Activated CD8-positive, alpha-beta memory T cell treated with anti-CD3 and anti-CD28 coated beads, Interleukin-2, amount 10 ng/mL, durations not matched to agents 7 days and 5 days (primary cell): ENCODE data around the gene UGT2B7. TPM values are rescaled to one million over a fixed set of nuclear protein-coding genes. Genes with fewer than 3 reads are reported as not detected.

Experiments used
- ATAC-seq: fragments of 150-1000 bp; cut with Tn5 transposase; one replicate; pipeline ENCODE4 v1.10.0; 2021; ENCODE audit warnings: moderate library complexity
- CTCF ChIA-PET: fragments of 350-600 bp; sonication (Branson Sonifier 250); formaldehyde crosslinking; loops from one replicate; lab custom pipeline; 2021; ENCODE audit warnings: antibody characterized with exemption; lab: Charles Lee
- DNase-seq: peaks from one replicate; pipeline ENCODE4 v3.0.0-alpha.2; 2020
- H3K27ac Mint-ChIP-seq: one replicate; pipeline ENCODE4 v1.8.0; 2021; ENCODE audit warnings: mild to moderate bottlenecking, mixed read lengths
- H3K27me3 Mint-ChIP-seq: one replicate; pipeline ENCODE4 v1.8.0; 2021; ENCODE audit warnings: mixed read lengths
- H3K36me3 Mint-ChIP-seq: one replicate; pipeline ENCODE4 v1.8.0; 2021; ENCODE audit warnings: mild to moderate bottlenecking, mixed read lengths
- H3K4me1 Mint-ChIP-seq: one replicate; pipeline ENCODE4 v1.8.0; 2021; ENCODE audit warnings: mixed read lengths
- H3K4me3 Mint-ChIP-seq: one replicate; pipeline ENCODE4 v1.8.0; 2021; ENCODE audit warnings: mild to moderate bottlenecking, moderate library complexity, mixed read lengths
- H3K9me3 Mint-ChIP-seq: one replicate; pipeline ENCODE4 v1.8.0; 2022; ENCODE audit warnings: low read depth, mixed read lengths
- total RNA-seq, 2 experiments: library from RNA; stranded (reverse); gene quantifications; one replicate each; pipeline ENCODE4 v1.2.3, GENCODE V29; 2021

Gene UGT2B7
- total RNA-seq, 2 experiments from 2014 or later = not detected

DNA sequence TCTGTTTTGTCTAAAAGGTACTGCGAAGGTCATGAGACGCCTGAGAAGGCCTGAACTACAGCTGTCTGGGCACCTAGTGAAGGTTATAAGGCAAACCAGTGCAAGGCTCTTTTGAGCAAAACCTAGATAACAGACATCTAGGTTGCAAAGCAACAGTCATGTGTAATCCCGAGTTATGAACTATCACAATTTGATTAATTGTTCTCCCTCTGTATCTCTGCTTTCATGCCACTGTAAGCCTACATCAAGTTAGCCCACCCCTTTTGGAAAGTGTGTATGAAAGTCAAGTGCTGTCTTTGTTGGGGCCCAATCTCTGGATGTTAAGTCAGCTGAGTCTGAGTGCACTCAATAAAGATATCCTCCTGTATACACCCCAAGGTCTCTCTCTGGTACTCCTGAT is 31.9 kb upstream of the UGT2B7 start:
- H3K4me1 Mint-ChIP-seq = no peaks in the 10 kb centered on the region
- CTCF ChIA-PET = no interaction called here
- H3K4me3 Mint-ChIP-seq = no peak overlapping the region
- no peak for DNase-seq
- no peak for ATAC-seq
- no peaks in the 10 kb centered on the region for H3K36me3 Mint-ChIP-seq
- H3K9me3 Mint-ChIP-seq = no peaks in the 10 kb centered on the region
- no peaks in the 10 kb centered on the region for H3K27me3 Mint-ChIP-seq
- H3K27ac Mint-ChIP-seq = no peak overlapping the region

DNA sequence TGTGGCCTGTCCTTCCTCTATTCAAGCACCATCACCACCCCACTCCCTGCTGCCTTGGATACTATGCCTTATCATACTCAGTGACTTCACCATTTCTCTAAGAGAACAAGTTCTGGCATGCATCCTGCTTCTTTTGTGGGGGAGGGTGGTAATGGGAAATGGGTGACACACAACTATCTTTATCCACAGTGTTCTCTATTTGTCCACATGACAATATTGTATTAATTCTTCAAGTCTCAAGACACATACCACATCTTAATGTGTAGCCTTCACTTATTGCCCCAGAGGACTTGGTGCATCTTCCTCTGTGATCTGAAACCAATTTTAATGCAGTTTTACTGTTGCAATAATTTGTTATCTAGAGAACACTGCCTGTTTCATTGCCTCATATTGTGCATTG is 29.3 kb upstream of the UGT2B7 start:
- no peaks in the 10 kb centered on the region for H3K4me1 Mint-ChIP-seq
- no peaks in the 10 kb centered on the region for H3K36me3 Mint-ChIP-seq
- CTCF ChIA-PET = no interaction called here
- H3K27me3 Mint-ChIP-seq = no peaks in the 10 kb centered on the region
- DNase-seq (no peak), ATAC-seq (no peak)
- no peak overlapping the region for H3K27ac Mint-ChIP-seq
- H3K9me3 Mint-ChIP-seq = no peaks in the 10 kb centered on the region
- no peak overlapping the region for H3K4me3 Mint-ChIP-seq

DNA sequence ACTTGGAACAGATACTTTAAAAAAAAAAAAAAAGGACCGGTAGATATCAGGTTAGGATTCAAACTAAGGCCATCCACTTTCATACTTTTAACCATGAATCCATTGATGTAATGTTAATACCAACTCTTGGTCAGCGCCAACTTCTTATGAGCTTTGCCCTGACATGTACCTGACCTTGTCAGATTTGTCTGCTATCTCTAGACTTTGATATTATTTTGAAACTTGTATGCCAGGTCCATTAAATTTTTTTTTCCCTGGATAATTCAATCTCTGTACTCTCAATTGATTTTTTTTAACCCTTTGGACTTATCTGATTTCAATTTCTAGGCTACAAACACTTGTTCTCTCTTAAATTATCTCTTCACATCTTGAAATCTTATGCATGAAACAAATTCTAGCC is 27.2 kb upstream of the UGT2B7 start:
- Mint-ChIP-seq H3K36me3 (no peaks in the 10 kb centered on the region), H3K9me3 (no peaks in the 10 kb centered on the region), H3K4me1 (no peaks in the 10 kb centered on the region), H3K4me3 (no peak overlapping the region), H3K27me3 (no peaks in the 10 kb centered on the region), H3K27ac (no peak overlapping the region)
- no peak for ATAC-seq
- DNase-seq = no peak
- CTCF ChIA-PET = no interaction called here

DNA sequence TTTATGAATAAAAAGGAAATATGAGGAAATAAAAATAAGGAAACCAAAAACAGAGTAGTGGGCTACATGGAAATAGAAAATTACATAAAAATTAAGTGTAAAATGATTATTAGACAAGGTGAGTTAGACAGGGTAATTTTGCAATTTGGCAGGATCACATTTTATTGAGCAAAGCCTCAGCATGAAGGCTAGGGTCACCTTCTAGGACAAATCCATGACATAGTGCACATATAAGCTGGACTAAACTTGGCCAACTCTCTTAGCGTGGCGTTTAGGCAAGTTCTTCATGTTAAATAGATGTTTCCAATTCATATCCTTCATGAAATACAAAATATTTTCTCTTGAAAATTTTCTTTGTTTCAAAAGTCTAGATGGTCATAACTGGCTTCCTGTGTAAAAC is 25.7 kb upstream of the UGT2B7 start:
- H3K27ac Mint-ChIP-seq = no peak overlapping the region
- H3K9me3 Mint-ChIP-seq = no peaks in the 10 kb centered on the region
- H3K4me1 Mint-ChIP-seq = no peaks in the 10 kb centered on the region
- DNase-seq (no peak), ATAC-seq (no peak)
- H3K27me3 Mint-ChIP-seq = no peaks in the 10 kb centered on the region
- CTCF ChIA-PET = no interaction called here
- H3K4me3 Mint-ChIP-seq = no peak overlapping the region
- H3K36me3 Mint-ChIP-seq = no peaks in the 10 kb centered on the region

DNA sequence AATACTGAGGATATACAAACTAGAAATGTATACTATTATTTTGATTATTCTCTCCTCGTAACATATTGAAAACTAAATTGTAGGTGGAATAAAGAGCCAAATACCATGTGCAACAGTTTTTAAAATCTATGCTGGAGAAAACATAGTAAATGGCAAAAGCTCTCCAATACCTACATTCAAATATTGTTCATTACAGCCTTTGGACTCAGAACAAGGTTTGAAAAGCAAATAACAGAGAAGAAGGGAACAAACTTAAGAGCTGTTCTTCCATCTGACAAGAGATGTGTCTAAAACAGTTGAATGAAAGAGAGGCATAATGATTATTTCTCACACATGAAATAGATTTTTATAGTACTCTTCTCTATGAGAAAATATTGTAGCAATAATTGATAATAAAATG is 25.0 kb upstream of the UGT2B7 start:
- Mint-ChIP-seq H3K9me3 (no peaks in the 10 kb centered on the region), H3K27me3 (no peaks in the 10 kb centered on the region), H3K4me1 (no peaks in the 10 kb centered on the region), H3K36me3 (no peaks in the 10 kb centered on the region), H3K27ac (no peak overlapping the region), H3K4me3 (no peak overlapping the region)
- no peak for ATAC-seq
- CTCF ChIA-PET = no interaction called here
- DNase-seq = no peak

DNA sequence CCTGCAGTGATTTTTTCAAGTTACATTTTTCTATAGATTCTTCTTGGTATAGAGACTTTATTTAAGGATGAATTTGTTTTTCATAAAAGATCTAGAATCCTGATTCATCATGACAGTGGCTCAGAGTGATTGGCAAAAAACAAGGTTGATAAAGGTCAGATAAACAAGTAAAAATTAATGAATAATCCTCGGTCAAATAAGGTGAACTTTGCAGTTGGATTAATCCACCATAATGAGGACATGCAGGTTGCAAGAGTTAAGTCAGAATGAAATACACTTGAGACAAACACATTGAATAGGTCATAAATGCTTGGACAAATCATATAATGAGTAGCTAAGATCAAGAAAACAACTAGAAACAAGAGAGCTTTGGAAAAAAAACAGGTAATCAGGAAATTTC is 22.9 kb upstream of the UGT2B7 start:
- H3K9me3 Mint-ChIP-seq = no peaks in the 10 kb centered on the region
- H3K4me3 Mint-ChIP-seq = no peak overlapping the region
- H3K4me1 Mint-ChIP-seq = no peaks in the 10 kb centered on the region
- H3K27me3 Mint-ChIP-seq = no peaks in the 10 kb centered on the region
- DNase-seq (no peak), ATAC-seq (no peak)
- H3K27ac Mint-ChIP-seq = no peak overlapping the region
- H3K36me3 Mint-ChIP-seq = no peaks in the 10 kb centered on the region
- CTCF ChIA-PET = no interaction called here

DNA sequence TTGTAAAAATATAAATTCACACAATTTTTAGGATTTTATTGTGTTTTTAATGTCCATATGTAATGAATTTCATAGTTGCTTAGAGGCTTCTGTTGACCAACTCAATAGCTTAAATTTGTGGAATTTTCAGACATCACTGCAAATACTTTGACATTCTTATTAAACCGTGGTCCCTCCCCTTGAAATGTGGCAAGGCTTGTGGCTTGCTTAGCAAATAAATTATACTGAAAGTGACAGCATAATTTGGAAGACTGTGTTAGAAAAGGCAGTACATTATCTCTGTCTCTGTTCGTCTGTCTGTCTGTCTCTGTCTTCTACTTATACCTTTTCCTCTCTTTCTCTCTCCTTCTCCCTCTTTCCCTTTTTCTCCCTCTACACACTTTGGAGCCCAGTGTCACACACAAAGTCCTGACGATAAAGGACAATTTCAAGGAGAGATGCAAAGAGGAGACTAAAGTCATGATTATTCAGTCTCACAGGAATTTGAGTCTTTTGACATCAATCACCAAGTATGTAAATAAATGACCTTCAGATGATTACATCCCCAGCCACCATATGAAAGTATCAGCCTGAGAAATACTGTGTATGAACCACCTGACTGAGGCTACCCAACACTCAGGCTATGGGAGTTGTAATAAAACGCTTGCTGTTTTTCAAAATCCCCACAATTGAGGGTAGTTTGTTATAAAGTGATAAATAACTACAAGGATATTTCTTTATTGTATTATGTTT is 21.0 kb upstream of the UGT2B7 start:
- no peaks in the 10 kb centered on the region for H3K27me3 Mint-ChIP-seq
- ATAC-seq = no peak
- no peak for DNase-seq
- H3K4me3 Mint-ChIP-seq = no peak overlapping the region
- H3K36me3 Mint-ChIP-seq = no peaks in the 10 kb centered on the region
- CTCF ChIA-PET = no interaction called here
- H3K27ac Mint-ChIP-seq = no peak overlapping the region
- H3K4me1 Mint-ChIP-seq = no peaks in the 10 kb centered on the region
- no peaks in the 10 kb centered on the region for H3K9me3 Mint-ChIP-seq

DNA sequence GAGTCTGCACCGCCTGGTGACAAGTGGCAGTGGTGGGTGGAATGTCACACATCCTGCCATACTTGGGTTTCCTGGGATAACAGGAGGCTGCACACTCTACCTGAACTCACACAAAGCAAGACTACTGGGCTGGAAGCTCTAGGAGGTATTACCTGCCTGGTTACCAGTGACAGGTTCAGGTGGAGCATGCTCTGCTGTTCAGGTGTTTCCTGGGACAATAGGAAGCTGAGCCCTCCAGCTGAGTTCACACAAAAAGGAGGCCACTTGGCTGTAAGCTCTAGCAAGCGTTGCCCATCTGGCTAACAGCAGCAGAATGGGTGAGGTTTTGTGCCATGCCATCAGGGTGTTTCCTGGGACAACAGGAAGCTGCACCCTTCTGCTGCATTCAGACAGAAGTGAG is 17.4 kb upstream of the UGT2B7 start:
- H3K4me1 Mint-ChIP-seq = no peaks in the 10 kb centered on the region
- no peak for DNase-seq
- no peak overlapping the region for H3K4me3 Mint-ChIP-seq

DNA sequence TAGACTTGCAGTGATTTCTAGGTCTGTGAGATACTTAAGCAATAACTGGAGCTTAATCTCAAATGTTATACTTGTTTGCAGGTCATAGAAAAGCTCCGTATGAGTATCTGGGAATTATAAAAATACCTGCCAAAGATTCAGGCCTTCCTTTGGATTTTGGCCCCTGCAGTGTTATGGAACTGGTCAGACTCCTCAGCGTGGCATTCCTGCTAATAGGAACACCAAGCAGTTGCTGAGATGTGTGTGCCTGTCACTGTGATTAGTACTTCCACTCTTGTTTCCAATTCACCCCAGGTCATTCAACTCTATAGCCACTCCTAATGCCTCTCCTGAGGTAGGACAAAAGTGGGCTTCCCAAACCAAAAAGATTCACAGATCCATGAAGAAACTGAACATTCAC is 7.8 kb upstream of the UGT2B7 start:
- DNase-seq = no peak
- H3K4me1 Mint-ChIP-seq = no peaks in the 10 kb centered on the region
- H3K4me3 Mint-ChIP-seq = no peak overlapping the region
- no peak for ATAC-seq
- H3K36me3 Mint-ChIP-seq = no peaks in the 10 kb centered on the region
- CTCF ChIA-PET = no interaction called here
- H3K27ac Mint-ChIP-seq = no peak overlapping the region
- no peaks in the 10 kb centered on the region for H3K9me3 Mint-ChIP-seq
- H3K27me3 Mint-ChIP-seq = no peaks in the 10 kb centered on the region

More for the DNA sequence above, 17.4 kb upstream of the UGT2B7 start:
- no peak overlapping the region for H3K27ac Mint-ChIP-seq
- CTCF ChIA-PET = no interaction called here
- no peak for ATAC-seq
- no peaks in the 10 kb centered on the region for H3K9me3 Mint-ChIP-seq
- no peaks in the 10 kb centered on the region for H3K36me3 Mint-ChIP-seq
- no peaks in the 10 kb centered on the region for H3K27me3 Mint-ChIP-seq

DNA sequence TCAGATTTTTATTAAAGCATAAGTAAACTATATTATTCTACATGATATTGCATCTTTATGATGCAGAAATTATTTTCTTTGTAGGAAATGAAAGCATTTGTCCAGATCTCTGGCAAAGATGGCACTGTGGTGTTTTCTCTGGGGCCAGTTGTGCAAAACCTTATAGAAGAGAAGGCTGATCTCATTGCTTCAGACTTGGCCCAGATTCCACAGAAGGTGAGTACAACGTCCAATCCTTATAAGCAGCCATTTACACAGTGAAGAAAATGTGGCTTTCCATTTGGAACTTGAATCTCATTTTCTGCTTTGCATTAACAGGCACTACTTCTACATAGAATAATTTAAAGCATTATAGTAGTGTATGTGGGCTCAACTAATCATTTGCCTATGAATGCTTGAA is 6.9 kb upstream of the UGT2B7 start:
- H3K9me3 Mint-ChIP-seq = no peaks in the 10 kb centered on the region
- no peaks in the 10 kb centered on the region for H3K36me3 Mint-ChIP-seq
- H3K4me3 Mint-ChIP-seq = no peak overlapping the region
- no peak overlapping the region for H3K27ac Mint-ChIP-seq
- H3K27me3 Mint-ChIP-seq = no peaks in the 10 kb centered on the region
- CTCF ChIA-PET = no interaction called here
- ATAC-seq = no peak
- H3K4me1 Mint-ChIP-seq = no peaks in the 10 kb centered on the region
- DNase-seq = no peak

DNA sequence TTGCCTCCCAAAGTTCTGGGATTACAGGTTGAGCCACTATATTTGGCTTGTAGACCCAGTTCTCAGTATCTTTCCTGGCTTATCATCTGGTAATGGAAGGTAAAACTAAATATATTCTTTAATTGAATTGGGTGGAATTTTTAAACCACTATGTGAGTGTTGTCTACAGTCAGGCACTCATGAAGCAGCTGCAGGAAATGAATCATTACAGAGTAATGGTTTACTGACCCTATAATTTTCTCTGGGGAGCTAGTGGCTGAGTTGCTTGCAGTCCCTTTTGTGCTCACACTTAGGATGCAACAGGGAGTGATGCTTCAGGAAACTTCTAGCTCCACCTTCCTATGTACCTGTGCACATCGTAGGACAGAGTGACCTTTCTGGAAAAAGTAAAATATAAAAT is 4.1 kb upstream of the UGT2B7 start:
- Mint-ChIP-seq H3K27ac (no peak overlapping the region), H3K9me3 (no peaks in the 10 kb centered on the region), H3K36me3 (no peaks in the 10 kb centered on the region), H3K27me3 (no peaks in the 10 kb centered on the region), H3K4me3 (no peak overlapping the region), H3K4me1 (no peaks in the 10 kb centered on the region)
- CTCF ChIA-PET = interaction anchor here (0.9 kb wide), 1 partner anchor 10 kb away, joined by 3 read pairs; no protein-coding TSS in a partner anchor
- ATAC-seq (no peak), DNase-seq (no peak)

DNA sequence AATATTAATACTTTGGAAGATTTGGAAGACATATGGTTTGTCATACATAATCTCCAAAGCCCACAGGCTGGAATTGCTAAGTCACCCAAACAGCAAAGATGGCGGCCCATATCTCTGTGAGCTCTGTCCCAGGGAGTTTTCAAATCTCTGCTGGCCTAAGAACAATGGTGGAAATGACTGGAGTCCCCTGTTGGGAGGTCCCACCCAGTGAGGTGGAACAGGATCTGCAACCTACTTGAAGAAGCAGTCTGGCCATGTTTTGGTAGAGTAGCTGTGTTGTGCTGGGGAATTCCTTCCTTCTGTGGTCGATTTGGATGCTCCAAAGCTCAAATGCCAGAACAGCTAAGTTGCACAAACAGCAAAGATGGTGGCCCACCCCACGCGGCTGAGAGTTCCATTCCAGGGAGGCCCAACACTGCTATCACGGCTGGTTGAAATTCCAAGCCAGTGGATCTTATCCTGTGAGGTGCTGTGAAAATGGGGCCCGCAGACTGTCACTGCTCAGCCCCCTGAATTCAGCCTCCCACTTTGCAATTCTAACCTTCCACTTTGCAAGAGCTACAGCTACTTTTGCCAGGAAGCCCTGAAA is 3.2 kb upstream of the UGT2B7 start:
- Mint-ChIP-seq H3K27me3 (no peaks in the 10 kb centered on the region), H3K4me1 (no peaks in the 10 kb centered on the region), H3K27ac (no peak overlapping the region), H3K4me3 (no peak overlapping the region), H3K36me3 (no peaks in the 10 kb centered on the region), H3K9me3 (no peaks in the 10 kb centered on the region)
- CTCF ChIA-PET = no interaction called here
- no peak for ATAC-seq
- DNase-seq = no peak

DNA sequence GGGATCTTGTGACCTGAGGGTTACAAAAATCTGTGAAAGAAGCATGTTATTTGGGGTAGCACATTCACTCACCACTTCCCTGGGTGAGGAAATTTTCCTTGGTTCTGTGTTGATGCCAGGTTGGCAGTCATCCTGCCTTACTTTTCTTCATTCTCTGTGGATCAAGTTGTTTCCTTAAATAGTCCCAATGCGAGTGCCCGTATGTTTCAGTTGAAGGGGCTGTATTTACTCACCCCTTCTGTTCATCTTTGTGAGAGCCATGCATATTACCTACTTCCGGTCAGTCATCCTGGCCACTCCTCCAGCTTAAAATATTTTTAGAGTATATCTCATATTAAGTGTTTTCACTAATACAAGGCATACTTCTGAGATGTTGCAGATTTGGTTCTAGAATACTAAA is 2.6 kb upstream of the UGT2B7 start:
- ATAC-seq = no peak
- H3K27ac Mint-ChIP-seq = no peak overlapping the region
- no peaks in the 10 kb centered on the region for H3K27me3 Mint-ChIP-seq
- H3K36me3 Mint-ChIP-seq = no peaks in the 10 kb centered on the region
- no peaks in the 10 kb centered on the region for H3K9me3 Mint-ChIP-seq
- H3K4me1 Mint-ChIP-seq = no peaks in the 10 kb centered on the region
- DNase-seq = no peak
- CTCF ChIA-PET = no interaction called here
- H3K4me3 Mint-ChIP-seq = no peak overlapping the region

DNA sequence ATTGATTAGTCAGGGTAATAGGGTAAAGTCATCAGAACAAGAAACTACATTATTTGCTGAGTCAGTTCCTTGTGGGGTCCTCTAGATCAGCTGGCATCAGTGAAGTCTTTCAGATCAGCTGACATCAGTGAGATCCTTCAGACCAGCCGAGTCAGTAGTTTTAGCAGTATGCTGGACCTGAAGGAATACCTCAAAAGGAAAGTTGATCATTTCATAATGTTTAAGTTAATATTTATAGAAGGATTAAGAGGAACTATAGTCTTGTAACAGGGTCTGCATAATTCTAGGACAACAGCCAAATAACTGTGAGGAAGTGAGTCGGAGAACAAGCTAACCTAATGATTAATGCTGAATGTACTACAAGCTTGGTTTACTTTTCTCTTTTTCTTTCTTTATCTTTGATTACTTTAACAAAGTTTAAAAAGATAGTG is 958 bp upstream of the UGT2B7 start:
- no peak overlapping the region for H3K4me3 Mint-ChIP-seq
- H3K36me3 Mint-ChIP-seq = no peaks in the 10 kb centered on the region
- DNase-seq (no peak), ATAC-seq (no peak)
- H3K4me1 Mint-ChIP-seq = no peaks in the 10 kb centered on the region
- no peaks in the 10 kb centered on the region for H3K9me3 Mint-ChIP-seq
- no peak overlapping the region for H3K27ac Mint-ChIP-seq
- CTCF ChIA-PET = no interaction called here
- no peaks in the 10 kb centered on the region for H3K27me3 Mint-ChIP-seq
